Hepatocyte (in vitro differentiated cells): ENCODE data around the gene ZNF488.

Source experiments
- EZH2phosphoT487 ChIP-seq: fragments of 200-600 bp; sonication (generic); IDR thresholded peaks from one replicate; pipeline ENCODE4 v1.6.1; 2018; ENCODE audit warnings: antibody characterized with exemption, mild to moderate bottlenecking, low read depth, moderate library complexity; ENCODE audit not compliant: unreplicated experiment, severe bottlenecking
- TF ChIP-seq, protein P1 (sequence below): fragments of 200-600 bp; sonication (generic); IDR thresholded peaks from 2 replicates; pipeline ENCODE4 v1.5.1; 2016; ENCODE audit warnings: antibody characterized with exemption, mild to moderate bottlenecking; ENCODE audit not compliant: poor library complexity

- TF ChIP-seq, protein P1, sequence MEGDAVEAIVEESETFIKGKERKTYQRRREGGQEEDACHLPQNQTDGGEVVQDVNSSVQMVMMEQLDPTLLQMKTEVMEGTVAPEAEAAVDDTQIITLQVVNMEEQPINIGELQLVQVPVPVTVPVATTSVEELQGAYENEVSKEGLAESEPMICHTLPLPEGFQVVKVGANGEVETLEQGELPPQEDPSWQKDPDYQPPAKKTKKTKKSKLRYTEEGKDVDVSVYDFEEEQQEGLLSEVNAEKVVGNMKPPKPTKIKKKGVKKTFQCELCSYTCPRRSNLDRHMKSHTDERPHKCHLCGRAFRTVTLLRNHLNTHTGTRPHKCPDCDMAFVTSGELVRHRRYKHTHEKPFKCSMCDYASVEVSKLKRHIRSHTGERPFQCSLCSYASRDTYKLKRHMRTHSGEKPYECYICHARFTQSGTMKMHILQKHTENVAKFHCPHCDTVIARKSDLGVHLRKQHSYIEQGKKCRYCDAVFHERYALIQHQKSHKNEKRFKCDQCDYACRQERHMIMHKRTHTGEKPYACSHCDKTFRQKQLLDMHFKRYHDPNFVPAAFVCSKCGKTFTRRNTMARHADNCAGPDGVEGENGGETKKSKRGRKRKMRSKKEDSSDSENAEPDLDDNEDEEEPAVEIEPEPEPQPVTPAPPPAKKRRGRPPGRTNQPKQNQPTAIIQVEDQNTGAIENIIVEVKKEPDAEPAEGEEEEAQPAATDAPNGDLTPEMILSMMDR = no peak
- TF ChIP-seq EZH2phosphoT487 = no peak
These were observed 61.6 kb downstream of the ZNF488 start, which contains the start of gene GDF2 for GRCh38 chr10:47322300-47323061.
